ENCODE results near the gene GALNT1. TPM values are rescaled to one million over a fixed set of nuclear protein-coding genes. Genes with fewer than 3 reads are reported as not detected.

The GALNT1 gene
- total RNA-seq, 1 donor = 82.9 TPM

DNA sequence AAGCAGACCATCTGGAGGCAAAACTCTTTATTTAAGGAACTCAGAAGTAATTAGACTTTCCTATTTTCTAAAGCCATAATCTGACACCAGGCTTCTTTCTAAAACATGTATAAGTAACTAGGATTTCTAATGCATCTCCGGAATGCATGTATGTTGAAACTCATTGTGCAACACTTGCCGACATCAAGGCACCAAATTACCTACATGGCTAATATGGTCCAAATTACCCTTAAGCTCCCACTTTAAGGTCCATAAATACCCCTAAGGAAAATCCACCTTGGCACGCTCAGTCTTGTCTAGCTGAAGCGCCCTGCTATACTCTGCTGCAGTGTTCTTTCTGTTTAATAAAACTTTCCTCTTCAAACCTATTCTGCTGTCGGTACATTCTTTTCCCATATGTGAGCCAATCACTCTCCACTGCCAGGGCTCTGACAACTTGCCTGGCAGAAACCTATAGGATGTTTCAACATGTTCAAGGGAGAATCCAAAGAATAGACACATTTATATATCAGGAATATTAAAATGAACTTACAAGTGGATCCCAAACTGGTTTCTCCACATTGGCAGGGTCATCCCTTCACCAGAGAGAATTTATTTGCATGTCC lies 171.9 kb downstream of the GALNT1 start:
- TF ChIP-seq, protein P1, sequence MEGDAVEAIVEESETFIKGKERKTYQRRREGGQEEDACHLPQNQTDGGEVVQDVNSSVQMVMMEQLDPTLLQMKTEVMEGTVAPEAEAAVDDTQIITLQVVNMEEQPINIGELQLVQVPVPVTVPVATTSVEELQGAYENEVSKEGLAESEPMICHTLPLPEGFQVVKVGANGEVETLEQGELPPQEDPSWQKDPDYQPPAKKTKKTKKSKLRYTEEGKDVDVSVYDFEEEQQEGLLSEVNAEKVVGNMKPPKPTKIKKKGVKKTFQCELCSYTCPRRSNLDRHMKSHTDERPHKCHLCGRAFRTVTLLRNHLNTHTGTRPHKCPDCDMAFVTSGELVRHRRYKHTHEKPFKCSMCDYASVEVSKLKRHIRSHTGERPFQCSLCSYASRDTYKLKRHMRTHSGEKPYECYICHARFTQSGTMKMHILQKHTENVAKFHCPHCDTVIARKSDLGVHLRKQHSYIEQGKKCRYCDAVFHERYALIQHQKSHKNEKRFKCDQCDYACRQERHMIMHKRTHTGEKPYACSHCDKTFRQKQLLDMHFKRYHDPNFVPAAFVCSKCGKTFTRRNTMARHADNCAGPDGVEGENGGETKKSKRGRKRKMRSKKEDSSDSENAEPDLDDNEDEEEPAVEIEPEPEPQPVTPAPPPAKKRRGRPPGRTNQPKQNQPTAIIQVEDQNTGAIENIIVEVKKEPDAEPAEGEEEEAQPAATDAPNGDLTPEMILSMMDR (IDR thresholded peaks at IDR 0.05; ENCODE audit: insufficient read depth, low read depth, low read length) = no peak
- DNase-seq (ENCODE audit: low read depth) = peak; percentile 35
- no peak overlapping the region for H3K4me3 ChIP-seq (ENCODE audit: low read depth, low read length)

- no peak overlapping the region for H3K4me3 ChIP-seq (ENCODE audit: low read depth, low read length)
- TF ChIP-seq, protein P1 (IDR thresholded peaks at IDR 0.05; ENCODE audit: insufficient read depth, low read depth, low read length) = no peak
- DNase-seq (ENCODE audit: low read depth) = no peak
Observed at GRCh38 chr18:35754464-35754863, 172.9 kb downstream of the GALNT1 start.

GRCh38 chr18:35755369-35755768 lies 173.8 kb downstream of the GALNT1 start:
- TF ChIP-seq, protein P1 (IDR thresholded peaks at IDR 0.05; ENCODE audit: insufficient read depth, low read depth, low read length) = no peak
- DNase-seq (ENCODE audit: low read depth) = no peak
- H3K4me3 ChIP-seq (ENCODE audit: low read depth, low read length) = no peak overlapping the region

DNA sequence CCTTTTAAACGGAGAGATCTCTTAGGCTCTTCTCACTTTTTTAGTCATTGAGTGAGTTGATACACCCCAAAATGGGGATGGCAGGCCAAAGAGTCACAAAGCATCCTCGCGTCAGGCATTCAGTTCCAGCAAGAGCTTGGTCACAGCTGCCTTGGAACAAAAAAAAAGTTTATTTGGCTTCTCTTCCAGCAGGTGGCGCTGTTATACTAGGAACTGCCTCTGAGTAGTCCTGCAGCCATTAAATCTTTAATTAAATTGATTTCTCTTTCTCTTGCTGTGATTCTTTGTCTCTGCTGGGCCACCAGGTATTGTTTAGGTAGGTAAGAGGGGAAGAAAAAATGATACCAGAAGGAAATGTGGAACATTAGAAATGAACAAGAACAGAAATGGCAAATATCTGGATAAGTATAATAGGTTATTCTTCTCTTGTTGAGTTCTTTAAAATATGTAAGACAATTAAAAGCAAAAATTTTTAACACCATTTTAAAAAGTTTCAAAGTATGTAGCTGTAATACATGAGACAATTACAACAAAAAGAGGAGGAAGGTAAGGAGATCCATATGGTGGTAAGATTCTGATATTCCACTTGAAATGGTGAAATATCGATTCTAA lies 175.1 kb downstream of the GALNT1 start:
- DNase-seq (ENCODE audit: low read depth) = peak; percentile 71
- TF ChIP-seq, protein P1 (IDR thresholded peaks at IDR 0.05; ENCODE audit: insufficient read depth, low read depth, low read length) = peak; percentile 76
- no peak overlapping the region for H3K4me3 ChIP-seq (ENCODE audit: low read depth, low read length)

Other genes starting within 250 kb of the GALNT1 start
- gene ZNF24, start 237.3 kb upstream of the GALNT1 start, total RNA-seq = 23.8 and 41.0 TPM in 2 replicates
- 0.64 and 1.3 TPM in 2 replicates for gene ZNF396, start 204.4 kb upstream of the GALNT1 start, total RNA-seq
- 4.8 and 5.6 TPM in 2 replicates for gene INO80C, start 83.8 kb upstream of the GALNT1 start, total RNA-seq